Stimulated activated effector memory CD8-positive, alpha-beta T cell treated with anti-CD3 and anti-CD28 coated beads, Interleukin-12 subunit alpha, Interleukin-12 subunit beta, amount 100 ng/mL, for 72 hours (primary cell): Measurements from ENCODE around the gene CLIP1.
"Not testable (repeated sequence)": the region's sequence is repeated elsewhere in the genome, so short reads cannot be mapped to it uniquely, and the experiment has no call there.

Experiments used
- ATAC-seq: fragments of 150-1000 bp; cut with Tn5 transposase; 2 replicates; pipeline ENCODE4 v1.10.0; 2021
- DNase-seq, 2 donors: peaks; one replicate each; pipeline ENCODE4 v3.0.0; 2021 to 2022; ENCODE audit warnings: low spot score in 2 of 2
- H3K27ac Mint-ChIP-seq: one replicate; pipeline ENCODE4 v1.8.0; 2022; ENCODE audit warnings: mild to moderate bottlenecking, mixed read lengths
- H3K36me3 Mint-ChIP-seq: one replicate; pipeline ENCODE4 v1.8.0; 2022; ENCODE audit warnings: mild to moderate bottlenecking, mixed read lengths
- H3K4me1 Mint-ChIP-seq: one replicate; pipeline ENCODE4 v1.8.0; 2022; ENCODE audit warnings: mixed read lengths
- H3K4me3 Mint-ChIP-seq: one replicate; pipeline ENCODE4 v1.8.0; 2022; ENCODE audit warnings: mild to moderate bottlenecking, mixed read lengths
- H3K9me3 Mint-ChIP-seq: one replicate; pipeline ENCODE4 v1.8.0; 2022; ENCODE audit warnings: mixed read lengths

CLIP1 gene

GRCh38 chr12:122357536-122357935, 64.9 kb downstream of the CLIP1 start:
- H3K4me3 Mint-ChIP-seq, H3K9me3 Mint-ChIP-seq, DNase-seq, ATAC-seq, H3K27ac Mint-ChIP-seq: not testable (repeated sequence)
- Mint-ChIP-seq H3K36me3 (peaks cover 82% of the 10 kb centered on the region), H3K4me1 (peaks cover 11% of the 10 kb centered on the region)

GRCh38 chr12:122356991-122357390, 65.5 kb downstream of the CLIP1 start:
- H3K27ac Mint-ChIP-seq, H3K9me3 Mint-ChIP-seq, ATAC-seq, H3K4me3 Mint-ChIP-seq, DNase-seq: not testable (repeated sequence)
- Mint-ChIP-seq H3K36me3 (peaks cover 82% of the 10 kb centered on the region), H3K4me1 (peaks cover 15% of the 10 kb centered on the region)

DNA sequence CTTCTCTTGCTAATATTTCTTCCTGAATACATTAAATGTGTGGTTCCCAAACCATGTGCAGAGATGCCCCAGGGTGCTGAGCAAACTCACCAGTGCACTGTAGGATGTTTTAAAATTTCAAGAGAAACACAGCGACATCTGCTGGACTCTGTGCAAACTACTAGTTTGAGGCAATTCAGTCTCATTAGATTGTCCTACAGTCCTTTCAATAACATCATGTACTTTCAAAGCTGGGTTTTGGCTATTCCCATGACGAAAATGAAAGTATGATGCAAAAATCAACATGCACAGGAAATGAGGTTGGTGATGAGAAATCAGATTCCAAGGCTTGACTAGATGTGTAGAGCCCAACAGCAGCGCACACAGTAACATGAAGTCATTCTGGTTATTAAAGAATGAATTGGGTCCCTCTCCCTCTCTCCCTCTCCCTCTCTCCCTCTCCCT, 66.3 kb downstream of the CLIP1 start:
- ATAC-seq, result peak; percentile 80
- H3K27ac Mint-ChIP-seq, result no peak overlapping the region
- H3K9me3 Mint-ChIP-seq, result no peaks in the 10 kb centered on the region
- peak; percentile 24 to 68 for DNase-seq
- H3K4me1 Mint-ChIP-seq, result peaks cover 15% of the 10 kb centered on the region
- H3K4me3 Mint-ChIP-seq, result no peak overlapping the region
- peaks cover 82% of the 10 kb centered on the region for H3K36me3 Mint-ChIP-seq

DNA sequence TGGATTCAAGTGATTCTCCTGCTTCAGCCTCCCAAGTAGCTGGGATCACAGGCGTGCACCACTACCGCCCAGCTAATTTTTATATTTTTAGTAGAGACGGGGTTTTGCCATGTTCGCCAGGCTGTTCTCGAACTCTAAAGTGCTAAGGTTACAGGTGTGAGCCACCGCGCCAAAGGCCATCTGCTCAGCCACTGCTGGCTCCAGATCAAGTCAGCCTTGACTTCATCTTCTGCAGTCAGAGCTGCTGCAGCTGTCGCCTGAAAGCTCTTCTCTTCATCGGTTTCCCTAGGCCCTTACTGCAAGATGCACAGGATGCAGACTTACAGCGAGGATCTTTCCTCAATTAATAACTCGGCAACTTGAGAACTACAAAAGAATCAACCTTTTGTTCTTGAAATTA, 66.8 kb downstream of the CLIP1 start:
- no peak overlapping the region for H3K27ac Mint-ChIP-seq
- no peak overlapping the region for H3K4me3 Mint-ChIP-seq
- ATAC-seq (no peak), DNase-seq (no peak)
- H3K36me3 Mint-ChIP-seq, result peaks cover 82% of the 10 kb centered on the region
- H3K4me1 Mint-ChIP-seq, result peaks cover 15% of the 10 kb centered on the region
- no peaks in the 10 kb centered on the region for H3K9me3 Mint-ChIP-seq

- no peak for ATAC-seq
- Mint-ChIP-seq H3K27ac (no peak overlapping the region), H3K4me3 (no peak overlapping the region), H3K4me1 (peaks cover 15% of the 10 kb centered on the region), H3K9me3 (no peaks in the 10 kb centered on the region), H3K36me3 (peaks cover 82% of the 10 kb centered on the region)
- DNase-seq, result no peak
Measured at GRCh38 chr12:122354958-122355641, 67.4 kb downstream of the CLIP1 start.

GRCh38 chr12:122352394-122352793, 70.1 kb downstream of the CLIP1 start:
- no peak overlapping the region for H3K4me3 Mint-ChIP-seq
- H3K27ac Mint-ChIP-seq, result peak overlapping the region; percentile 74
- ATAC-seq, result no peak
- H3K4me1 Mint-ChIP-seq, result peaks cover 15% of the 10 kb centered on the region
- no peak for DNase-seq
- peaks cover 79% of the 10 kb centered on the region for H3K36me3 Mint-ChIP-seq
- H3K9me3 Mint-ChIP-seq, result no peaks in the 10 kb centered on the region

DNA sequence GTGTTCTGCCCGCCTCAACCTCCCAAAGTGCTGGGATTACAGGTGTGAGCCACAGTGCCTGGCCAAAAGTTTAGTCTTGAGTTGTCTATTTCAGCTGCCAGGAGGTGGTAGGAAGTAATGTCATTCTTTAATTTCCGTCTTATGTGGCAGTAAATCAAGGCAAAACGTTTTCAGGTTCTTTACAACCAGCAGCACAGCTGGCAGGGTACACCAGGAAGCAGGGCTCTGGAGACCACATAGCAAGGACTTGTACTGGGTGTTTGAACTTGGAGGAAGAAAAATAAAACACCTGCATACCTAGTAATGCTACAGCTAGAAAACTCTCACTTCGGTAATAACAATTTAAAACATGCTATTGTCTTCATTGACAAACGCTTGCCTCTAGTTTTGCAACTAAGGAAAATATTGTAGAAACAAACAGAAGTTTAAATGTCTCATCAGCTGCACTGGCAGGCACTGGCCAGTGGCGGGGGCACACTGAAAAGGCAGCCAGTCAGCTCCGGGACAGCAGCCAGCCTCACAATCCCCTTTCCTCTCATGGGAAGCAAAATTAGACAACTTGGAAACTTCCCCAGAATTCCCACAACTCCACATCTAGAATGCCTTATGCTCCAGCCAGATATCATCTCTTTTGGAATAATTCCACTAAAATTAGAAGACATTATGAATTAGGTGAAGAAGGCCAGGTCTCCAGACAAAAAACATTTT, 72.2 kb downstream of the CLIP1 start:
- DNase-seq (no peak), ATAC-seq (no peak)
- Mint-ChIP-seq H3K9me3 (no peaks in the 10 kb centered on the region), H3K36me3 (peaks cover 75% of the 10 kb centered on the region), H3K4me1 (peaks cover 9% of the 10 kb centered on the region), H3K27ac (peak overlapping the region; percentile 23), H3K4me3 (no peak overlapping the region)

DNA sequence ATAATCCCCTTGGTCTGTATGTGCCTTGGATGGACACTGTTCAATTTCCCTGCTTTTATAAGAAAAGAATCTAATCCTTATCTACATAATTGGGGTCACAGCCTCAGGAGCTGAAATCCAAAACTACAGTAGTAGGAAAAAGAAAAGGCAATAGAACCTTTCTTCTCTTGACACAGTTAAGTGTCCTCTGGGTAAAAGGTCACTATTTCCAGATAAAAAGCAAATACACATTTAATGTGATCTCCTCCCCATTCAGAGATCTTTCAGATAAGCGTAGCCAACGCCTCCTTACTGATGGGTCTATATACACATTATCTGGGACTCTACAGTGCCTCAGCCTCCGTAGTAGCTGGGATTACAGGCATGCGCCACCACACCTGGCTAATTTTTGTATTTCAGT, 73.4 kb downstream of the CLIP1 start:
- no peak for ATAC-seq
- no peak for DNase-seq
- peaks cover 67% of the 10 kb centered on the region for H3K36me3 Mint-ChIP-seq
- H3K27ac Mint-ChIP-seq, result no peak overlapping the region
- no peaks in the 10 kb centered on the region for H3K9me3 Mint-ChIP-seq
- no peak overlapping the region for H3K4me3 Mint-ChIP-seq
- H3K4me1 Mint-ChIP-seq, result peaks cover 9% of the 10 kb centered on the region

DNA sequence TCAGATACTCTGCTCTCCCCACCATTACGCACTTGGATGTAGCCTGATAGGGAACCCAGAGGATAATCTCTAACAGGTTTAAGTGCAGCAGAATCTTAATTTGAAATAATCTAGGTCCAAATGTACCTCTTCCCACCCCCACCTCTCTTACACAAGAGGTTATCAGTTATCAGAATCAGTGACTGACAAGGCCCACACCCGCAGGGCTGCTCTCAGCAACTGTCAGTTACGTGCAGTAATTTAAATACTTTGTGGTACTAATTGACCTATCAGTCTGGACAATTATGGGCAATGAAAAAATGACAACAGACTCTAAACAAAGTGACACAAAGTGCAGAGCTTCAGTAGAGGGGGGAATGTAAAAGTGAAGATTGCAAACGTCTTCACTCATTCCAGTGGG, 74.0 kb downstream of the CLIP1 start:
- H3K9me3 Mint-ChIP-seq, result no peaks in the 10 kb centered on the region
- ATAC-seq (no peak), DNase-seq (no peak)
- peaks cover 64% of the 10 kb centered on the region for H3K36me3 Mint-ChIP-seq
- H3K4me1 Mint-ChIP-seq, result peaks cover 9% of the 10 kb centered on the region
- H3K4me3 Mint-ChIP-seq, result no peak overlapping the region
- no peak overlapping the region for H3K27ac Mint-ChIP-seq

GRCh38 chr12:122346054-122346453, 76.4 kb downstream of the CLIP1 start:
- Mint-ChIP-seq H3K27ac (no peak overlapping the region), H3K9me3 (no peaks in the 10 kb centered on the region), H3K4me1 (no peaks in the 10 kb centered on the region), H3K4me3 (no peak overlapping the region), H3K36me3 (peaks cover 63% of the 10 kb centered on the region)
- DNase-seq (no peak), ATAC-seq (no peak)

GRCh38 chr12:122345042-122345441, 77.4 kb downstream of the CLIP1 start:
- Mint-ChIP-seq H3K36me3 (peaks cover 62% of the 10 kb centered on the region), H3K9me3 (no peaks in the 10 kb centered on the region), H3K4me1 (no peaks in the 10 kb centered on the region), H3K4me3 (no peak overlapping the region), H3K27ac (no peak overlapping the region)
- DNase-seq (no peak), ATAC-seq (no peak)

DNA sequence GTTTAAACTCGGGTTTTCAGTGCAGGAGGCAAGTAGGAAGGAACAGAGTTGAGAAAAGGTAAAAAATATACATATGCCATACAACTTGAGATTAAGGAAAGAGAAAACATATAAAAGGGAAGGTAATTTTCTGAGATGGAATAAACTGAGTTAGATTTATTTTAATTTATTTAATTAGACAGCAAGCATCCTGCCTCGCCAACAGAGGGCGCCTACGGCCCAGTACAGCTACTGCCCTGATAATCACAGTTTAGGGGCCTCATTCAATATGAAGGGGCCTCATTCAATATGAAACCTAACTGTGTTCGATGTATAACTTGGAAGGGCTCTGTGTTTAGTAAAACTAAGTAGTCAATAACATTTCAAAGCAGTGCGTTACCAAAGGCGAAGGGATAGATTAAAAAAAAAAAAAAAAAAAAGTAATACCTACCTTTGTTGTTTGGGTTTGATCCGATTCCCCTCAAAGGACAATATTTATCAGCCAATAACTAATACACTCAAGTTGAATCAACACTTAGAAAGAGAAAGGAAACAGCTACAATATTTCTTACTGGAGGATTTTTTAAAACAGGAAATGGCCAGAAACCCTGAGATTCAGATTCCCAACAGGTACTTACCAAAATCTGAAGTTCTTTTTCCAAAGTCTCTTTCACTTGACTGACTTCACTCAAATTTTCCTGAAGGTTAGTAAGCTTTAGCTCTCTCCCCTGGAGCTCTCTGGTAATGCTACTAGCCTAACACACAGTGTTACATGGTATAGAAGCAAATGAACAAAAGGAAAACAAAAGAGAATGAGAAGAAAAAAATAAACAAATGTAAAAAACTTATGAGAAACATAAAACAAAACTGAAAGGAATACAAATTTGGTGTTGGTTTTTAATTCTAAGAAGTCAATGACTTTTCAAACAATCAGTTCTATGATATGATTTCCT, 86.2 kb downstream of the CLIP1 start:
- peak; percentile 45 for ATAC-seq
- Mint-ChIP-seq H3K36me3 (peaks cover 88% of the 10 kb centered on the region), H3K4me1 (peaks cover 11% of the 10 kb centered on the region), H3K4me3 (no peak overlapping the region), H3K9me3 (no peaks in the 10 kb centered on the region), H3K27ac (peak overlapping the region; percentile 87)
- DNase-seq, result peak in 1 of 2 donors; percentile 12

DNA sequence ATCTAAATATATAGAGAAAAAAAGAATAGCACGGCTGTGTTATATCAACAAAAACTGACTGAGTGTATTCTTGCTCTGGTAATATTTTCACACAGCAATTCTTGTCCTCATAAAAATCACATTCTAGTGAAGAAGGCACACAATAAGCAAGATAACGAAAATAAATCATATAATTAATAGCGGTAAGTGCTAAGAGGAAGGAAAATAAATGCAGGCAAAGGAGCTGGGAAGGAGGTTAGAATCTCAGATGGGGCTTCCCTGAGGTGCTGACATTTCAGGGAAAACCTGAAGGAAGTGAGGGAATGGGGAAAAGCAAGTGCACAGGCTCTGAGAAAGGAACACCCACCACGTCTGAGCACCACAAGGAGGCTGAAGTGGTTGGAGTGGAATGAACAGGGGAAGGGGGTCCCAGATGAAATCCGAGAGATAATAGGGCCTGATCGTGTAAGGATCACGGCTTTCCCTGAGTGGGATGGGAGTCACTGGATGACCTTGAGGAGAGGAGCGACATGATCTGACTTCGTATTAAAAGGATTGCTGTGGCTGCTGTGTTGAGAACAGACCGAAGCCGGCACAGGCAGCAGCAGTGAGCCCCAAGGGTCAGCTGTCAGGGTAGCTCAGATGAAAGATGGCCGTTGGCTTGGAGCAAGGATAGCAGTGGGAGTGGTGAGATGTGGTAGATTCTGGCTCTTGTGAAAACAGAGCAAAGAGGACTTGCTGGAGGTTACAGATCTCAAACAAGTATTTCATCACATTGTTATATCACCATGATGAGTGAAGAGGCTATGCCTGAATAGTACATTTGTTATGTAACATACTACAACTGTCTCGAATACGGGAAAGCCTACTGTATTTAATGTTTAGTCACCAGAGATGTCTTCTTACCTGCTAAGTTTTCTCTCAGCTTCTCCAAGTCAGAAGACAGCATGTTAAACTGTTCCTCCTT, 89.1 kb downstream of the CLIP1 start:
- Mint-ChIP-seq H3K36me3 (peaks cover 94% of the 10 kb centered on the region), H3K9me3 (no peaks in the 10 kb centered on the region), H3K4me1 (peaks cover 11% of the 10 kb centered on the region), H3K27ac (peak overlapping the region; percentile 7), H3K4me3 (no peak overlapping the region)
- DNase-seq (no peak), ATAC-seq (no peak)

DNA sequence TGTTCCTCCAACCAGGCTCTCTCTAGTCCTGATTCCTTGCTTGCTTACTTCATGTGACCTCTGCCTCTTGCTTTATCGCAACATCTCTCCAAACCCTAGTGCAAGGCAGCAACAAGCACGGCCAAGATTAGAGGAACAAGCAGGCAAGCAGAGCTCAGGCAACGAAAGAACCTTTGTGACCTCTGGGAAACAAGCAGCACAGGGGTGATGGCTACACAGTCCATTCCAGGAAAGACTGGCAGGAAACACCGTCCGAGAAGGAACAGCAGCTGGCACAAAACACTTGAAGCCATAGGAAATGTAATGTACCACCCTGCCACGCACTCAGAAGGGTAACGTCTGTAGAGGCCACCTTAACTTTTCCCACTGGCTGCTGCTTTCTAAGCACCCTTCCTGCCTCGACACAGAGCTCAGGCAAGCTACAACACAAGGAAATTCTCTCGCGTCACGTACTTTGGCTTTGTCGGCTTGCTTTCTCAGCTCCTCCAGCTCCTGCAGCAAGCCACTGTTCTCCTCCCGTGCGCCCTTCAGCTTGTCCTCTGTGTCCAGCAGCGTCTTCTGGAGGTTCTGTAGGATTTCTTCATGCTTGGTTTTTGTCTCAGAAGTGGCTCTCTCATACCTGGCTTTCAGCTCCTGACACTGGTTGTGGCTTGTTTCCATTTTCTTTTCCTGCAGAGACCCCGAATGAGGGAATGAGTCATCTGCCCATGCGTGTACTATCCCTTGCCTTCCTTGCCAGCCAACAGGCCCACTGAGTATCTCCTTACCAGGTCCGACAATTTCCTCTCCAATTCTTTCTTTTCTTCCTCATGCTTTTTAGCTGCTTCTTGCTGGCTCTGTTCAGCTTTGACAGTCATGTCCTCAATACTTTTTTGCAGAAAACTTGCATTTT, 94.7 kb downstream of the CLIP1 start:
- Mint-ChIP-seq H3K36me3 (peaks cover 98% of the 10 kb centered on the region), H3K27ac (peak overlapping the region; percentile 39), H3K4me1 (no peaks in the 10 kb centered on the region), H3K9me3 (no peaks in the 10 kb centered on the region), H3K4me3 (no peak overlapping the region)
- DNase-seq (no peak), ATAC-seq (no peak)
